GM21526 (cell line): Measurements from ENCODE around the gene SLC2A9.
"Not testable (repeated sequence)": the region's sequence is repeated elsewhere in the genome, so short reads cannot be mapped to it uniquely, and the experiment has no call there.

ENCODE experiments used
- ATAC-seq: cut with Tn5 transposase; IDR thresholded peaks from one replicate; pipeline ENCODE4 v1.9.1; 2021; ENCODE audit warnings: moderate library complexity; ENCODE audit not compliant: unreplicated experiment, low FRiP score

SLC2A9 gene

DNA sequence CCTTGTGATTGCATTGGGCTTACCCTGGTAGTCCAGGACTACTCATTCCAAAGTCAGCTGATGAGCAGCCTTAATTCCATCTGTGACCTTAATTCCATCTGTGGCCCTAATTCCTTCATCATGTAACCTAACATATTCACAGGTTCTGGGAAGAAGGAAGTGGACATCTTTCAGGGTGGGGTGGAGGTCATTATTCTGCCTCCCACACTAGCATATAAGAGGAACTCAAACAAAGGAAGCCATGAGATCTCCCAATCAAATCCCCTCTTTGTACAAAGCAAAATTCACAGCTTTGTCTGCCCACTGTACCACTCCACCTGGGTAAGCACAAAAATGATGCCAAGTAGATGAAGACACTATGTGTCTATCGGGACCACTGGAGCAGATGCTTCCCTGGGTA, 87.3 kb downstream of the SLC2A9 start:
- ATAC-seq: no peak

DNA sequence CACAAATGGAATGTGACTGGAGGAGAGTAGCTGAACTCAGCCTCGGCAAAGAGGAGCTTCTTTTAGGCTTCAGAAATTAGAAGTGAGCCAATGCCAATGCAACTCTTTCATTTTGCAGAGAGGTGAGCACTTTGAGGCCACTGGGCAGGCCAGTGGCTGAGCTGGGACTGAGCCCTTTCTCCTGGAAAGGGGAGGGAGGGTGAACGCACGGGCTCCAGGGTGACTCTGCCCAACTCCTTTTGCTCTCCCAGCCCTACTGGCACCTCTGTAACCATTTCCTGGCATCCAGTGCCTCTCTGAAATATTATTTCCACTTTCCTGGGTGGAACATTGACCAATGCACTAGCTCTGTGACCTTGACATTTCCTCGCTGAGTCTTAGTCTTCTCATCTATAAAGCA, 88.1 kb downstream of the SLC2A9 start:
- no peak for ATAC-seq

DNA sequence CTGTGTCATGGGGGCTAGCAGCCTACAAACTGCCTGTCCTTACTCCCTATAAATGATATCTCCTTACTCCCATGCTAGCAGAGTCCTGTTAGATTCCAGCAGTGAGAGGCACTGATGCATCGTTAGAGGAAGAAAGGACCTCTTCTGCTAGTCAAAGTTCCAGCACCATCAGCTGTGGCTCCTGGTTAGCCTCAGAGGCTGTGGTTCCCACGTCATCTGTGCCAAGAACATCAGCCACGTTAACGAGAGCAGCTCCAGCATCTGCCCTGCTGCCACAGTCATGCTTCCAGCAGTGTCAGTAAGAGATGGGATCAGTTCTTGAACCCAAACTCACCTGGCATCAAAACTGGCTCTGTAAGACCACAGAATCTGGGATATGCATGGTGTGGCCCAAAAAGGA, 88.5 kb downstream of the SLC2A9 start:
- ATAC-seq: no peak

DNA sequence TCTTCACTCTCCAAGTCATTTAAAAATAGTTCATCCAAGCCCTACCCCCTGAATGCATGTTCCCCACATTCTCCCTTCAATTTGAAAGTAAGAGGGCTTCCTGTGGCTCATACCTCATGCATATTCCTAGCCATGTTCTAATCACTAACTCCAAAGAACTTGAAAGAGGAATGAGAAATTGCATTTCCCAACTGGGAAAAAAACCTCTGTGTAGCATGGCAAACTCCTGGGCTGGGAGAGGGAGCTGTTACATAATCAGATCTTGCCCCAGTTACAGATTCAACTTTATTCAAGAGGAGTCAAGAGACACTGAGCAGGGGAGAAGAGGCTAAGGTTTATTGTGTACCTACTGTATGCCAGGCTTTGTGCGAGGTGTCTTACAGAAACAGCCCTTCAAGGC, 90.2 kb downstream of the SLC2A9 start:
- ATAC-seq: no peak

DNA sequence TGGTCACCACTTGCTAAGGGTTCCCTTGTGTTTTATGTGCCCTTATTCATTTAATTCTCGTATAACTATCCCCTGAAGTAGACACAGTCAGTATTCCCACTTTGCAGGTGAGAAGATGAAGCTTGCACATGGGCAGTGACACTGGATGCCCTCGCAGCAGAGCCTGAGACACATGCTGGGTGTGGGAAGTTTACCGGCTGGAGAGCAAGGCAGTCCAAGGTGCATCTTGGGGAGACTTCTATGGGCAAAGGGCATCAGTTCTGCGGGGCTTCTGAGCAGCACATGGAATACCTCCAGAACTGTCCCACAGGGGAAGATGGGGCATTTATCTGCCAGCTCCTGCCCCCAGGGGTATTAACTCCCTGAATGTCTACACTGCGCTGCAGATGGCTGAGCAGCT, 92.2 kb downstream of the SLC2A9 start:
- no peak for ATAC-seq

DNA sequence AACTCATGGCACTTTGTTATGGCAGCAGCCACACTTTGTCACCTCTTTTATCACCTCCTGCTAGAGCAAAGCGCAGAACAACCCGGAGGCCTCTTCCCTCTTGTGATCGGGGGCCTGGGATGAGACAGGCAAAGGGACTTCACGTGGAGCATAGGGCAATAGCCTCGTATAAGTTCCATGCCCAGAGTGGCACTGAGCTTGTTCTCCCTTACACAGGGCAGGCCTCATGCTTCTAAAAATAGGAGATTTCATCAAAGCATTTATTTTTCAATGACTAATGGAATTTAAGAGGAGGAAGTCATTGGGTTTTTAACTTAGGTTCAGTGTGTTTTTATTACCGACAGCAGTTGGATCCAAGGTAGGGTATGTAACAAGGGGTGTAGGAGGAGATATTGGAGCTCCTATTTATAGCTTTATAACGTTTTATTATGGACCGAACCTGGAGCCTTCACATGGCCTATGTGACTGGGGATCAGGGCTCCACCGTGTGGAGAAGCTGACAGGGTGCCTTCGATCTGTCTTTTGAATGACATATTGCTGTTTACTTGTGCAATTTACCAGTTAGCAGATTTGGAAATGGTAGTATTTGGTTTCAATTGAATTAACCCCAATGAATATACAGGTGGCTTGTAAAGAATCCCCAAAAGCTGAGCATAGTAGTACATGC, 93.8 kb downstream of the SLC2A9 start:
- ATAC-seq: no peak

DNA sequence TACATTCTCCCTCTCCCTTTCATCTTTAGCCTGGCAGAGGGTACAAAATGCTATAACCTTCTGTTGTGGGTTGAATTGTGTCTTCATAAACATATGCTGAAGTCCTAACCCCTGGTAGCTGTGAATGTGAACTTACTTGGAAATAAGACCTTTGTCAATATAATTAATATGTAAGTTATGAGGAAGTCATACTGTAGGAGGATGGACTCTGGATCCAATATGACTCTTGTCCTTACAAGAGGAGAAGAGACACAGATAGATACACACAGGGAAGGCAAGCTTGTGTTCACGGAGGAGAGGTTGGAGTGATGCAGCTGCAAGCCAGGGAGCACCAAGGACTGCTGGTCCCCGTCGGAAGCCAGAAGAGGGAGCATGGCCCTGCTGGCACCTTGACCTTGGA, 94.7 kb downstream of the SLC2A9 start:
- no peak for ATAC-seq

DNA sequence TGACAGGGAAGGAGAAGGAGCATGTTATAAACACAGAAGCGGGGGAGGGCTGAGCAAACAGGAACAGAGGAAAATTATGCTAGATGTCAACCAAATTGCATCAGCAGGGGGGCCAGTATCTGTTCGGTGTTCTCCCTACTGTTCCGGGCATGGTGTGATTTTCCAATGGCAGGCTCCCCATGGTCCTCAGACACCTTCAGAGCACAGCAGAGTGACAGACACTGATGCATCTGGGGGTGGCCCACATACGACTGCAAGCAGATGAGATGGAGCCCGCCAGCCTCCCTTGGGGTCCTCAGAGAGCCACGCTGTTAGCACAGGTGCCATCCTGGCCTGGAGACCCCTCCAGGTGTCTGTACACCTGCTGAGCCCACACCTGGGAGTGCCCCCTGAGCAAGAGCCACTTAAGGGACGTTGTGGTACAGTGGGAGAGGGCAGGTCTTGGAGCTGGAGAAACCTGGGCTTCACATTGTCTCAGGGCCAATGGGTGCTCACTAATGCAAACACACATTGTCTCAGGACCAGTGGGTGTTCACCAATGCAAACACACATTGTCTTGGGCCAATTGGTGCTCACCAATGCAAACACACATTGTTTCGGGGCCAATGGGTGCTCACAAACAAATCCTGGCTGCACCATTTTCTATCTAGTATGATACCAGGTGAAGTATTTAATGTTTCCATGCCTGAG, 95.4 kb downstream of the SLC2A9 start:
- ATAC-seq: no peak

DNA sequence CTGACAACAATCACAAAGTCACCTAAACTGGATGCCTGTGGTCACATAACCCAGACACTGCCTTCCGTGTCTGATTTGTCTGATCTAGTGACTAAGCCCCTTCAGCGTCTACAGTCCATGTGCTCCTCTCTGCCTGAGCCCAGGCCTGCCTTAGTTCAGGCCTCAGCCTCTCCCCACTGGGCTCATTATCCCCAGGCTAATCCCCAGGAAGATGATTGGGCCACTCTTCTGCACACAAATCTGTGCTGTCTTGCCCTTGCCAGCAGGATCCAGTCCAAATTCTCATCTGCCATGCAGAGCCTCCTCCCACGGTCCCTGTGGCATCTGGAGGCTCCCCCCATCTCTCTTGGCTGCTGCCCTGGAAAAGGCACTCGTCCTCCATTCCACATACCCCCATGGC, 96.5 kb downstream of the SLC2A9 start:
- ATAC-seq: no peak

DNA sequence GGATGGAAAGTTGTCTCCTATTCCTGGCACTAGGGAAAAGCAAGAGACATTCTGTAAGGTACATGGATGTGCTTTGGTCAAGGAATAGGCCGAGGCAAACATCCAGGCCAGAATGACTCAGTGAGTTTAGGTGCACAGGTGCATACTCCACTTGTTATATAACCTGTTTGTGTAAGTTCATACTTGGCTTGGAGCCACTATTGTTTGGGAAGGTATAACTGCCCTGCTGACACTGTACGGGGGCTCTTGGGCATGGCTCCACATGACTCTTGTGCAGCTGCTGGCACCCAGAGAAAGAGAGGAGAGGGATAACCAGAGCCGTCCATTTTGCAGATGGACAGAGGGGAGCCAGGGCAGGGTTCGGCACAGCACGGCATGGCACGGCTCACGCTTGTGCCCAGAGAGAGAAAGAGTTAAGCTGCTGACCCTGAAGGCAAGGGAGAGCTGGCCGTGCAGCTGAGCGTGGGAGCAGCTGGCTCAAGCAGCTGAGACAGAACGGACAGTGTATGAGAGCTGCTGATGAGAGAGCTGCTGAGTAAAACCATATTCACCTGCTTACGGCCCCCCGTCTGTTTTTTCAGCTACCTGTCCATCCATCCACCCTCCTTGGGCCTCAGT, 98.0 kb downstream of the SLC2A9 start:
- ATAC-seq: no peak

DNA sequence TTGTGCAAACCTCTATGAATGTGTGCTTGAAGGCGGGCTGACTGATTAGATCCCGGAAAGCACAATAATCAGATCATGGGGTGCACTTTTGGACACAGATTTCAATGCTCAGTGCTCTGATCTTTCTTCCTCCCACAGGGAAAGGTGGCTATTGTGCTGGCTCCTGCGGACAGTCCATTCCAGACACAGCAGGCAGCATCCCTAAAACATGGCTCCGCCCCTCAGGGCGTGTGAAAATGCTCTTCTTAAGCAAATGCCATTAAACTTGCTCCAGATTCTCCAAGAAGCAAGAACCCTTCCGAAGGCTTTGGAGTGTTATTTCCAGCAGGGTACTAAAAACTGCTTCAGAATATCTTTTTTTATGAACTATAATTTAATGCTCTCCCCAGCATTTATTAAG, 100.0 kb downstream of the SLC2A9 start:
- ATAC-seq: no peak

DNA sequence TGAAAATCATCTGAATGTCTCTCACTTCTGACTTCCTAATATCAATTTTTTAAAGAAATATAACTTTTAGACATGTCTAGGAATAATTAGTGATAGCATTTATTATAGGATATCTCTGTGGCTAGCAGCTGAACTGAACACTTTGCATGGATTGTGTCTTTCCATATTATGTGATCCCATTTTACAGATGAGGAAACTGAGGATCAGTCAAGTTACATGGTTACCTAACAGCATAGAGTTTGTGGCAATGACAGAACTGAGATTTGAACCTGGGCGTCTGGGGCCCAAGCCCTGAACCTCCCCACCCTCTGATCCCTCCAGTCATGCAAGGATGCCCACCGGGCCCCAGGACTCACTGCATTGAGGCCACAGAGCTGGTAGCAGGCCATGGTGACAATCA, 101.3 kb downstream of the SLC2A9 start:
- no peak for ATAC-seq

DNA sequence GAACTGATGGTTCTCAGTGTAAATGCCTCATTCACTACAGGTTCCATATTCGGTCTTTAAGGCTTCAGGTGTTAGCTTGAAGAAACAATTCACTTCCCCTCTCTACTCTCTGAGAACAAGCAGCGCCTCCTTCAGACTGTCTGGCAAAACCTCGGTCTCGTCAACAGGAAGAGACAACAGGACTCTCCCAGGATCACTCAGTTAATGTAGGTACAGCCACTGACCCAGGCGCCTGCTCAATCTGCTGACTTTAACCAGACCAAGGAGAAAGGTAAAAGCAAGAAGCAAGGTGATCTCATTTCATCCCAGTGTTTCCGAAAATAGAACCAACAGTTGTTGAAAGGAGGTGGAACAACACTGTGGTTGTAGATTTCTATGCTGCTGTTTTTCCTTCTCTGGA, 102.2 kb downstream of the SLC2A9 start:
- ATAC-seq: no peak

DNA sequence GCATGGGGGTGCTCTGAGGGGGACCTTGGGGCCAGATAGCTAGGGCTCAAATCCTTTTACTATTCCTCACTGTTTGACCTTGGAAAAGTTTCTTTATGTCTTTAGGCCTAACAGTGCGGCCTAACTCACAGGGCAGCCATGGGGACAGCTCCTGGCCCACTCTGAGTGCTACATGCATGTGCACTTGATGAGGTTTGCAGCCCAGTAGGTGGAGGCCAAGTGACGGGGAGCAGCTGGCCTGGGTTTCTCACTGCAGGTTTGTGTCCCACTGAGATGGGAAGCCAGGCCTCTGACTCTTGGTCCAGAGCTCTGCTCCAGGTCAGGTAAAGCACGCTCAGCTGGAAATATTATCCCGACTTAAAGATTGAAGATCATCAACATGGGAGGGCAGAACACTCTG, 102.8 kb downstream of the SLC2A9 start:
- ATAC-seq: no peak

DNA sequence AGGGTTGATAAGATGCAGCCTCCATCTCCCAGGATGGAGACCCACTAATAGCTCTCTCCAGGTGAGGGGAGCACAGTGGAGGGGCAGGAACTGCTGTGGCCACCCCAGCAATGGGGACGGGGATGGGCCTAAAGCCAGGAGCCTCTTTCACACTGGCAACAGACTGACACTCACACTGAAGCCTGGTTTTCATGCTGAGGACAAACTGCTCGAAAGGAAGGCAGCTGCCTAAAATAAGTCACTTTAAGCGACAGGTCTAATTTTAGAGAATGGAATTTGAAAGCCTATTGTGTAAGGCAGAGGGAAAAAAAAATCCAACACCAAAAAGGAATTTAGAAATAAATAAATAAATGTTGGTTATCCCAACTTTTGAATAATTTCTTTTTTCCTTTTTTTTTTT, 104.4 kb downstream of the SLC2A9 start:
- no peak for ATAC-seq

DNA sequence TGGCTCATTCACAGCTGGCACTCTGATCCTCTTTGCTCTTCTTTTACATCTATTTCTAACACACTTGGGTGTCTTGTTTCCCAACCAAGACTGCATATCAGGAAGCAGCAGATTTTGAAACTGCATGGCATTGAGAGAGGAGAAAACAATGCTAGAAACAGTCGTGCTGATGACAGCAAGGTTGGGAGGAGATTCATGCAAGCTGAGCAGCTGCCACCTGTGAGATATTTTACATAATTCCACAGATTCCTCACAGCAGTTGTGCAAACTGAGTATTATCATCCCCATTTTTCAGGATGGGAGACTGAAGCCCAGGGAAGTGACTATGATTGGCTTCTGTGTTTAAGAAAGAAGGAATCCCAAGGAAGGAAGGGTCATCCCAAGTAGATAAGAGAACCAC, 105.0 kb downstream of the SLC2A9 start:
- no peak for ATAC-seq

DNA sequence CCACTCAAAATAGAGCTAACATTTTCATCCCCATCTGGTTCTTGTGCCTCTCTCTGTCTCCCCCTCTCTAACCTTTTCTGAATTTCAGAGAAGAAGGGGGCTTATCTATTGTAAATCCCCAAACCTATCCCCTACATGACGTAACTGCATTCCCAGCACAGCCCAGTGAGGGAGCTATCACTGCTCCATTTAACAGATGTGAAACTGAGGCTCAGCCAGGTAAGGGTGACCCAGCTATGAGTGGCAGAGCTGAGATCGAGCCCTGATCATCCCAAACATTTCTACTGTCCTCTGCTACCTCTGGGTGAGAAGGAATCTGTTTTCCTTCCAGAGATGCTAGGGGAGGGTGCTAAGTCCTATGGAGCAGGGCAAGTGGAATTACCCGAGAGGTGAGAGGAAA, 107.5 kb downstream of the SLC2A9 start:
- no peak for ATAC-seq

DNA sequence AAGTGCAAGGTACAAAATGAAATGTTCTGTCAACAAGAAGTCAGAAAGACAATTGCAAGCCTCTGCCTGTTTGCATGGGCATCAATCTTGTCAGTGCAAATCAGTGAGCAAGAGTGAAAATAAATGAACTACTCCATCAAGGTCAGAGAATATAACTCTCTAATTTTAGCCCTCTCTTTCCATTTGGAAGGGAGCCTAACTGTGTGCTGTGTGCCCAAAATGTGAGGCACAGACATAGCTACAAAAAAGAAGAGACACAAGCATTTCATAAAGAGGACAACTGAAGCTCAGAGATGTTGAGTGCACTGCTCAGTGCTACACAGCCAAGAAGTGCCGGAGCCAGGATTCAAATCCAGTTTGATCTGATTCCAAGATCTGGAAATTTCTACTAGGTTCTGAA, 114.3 kb downstream of the SLC2A9 start:
- no peak for ATAC-seq

DNA sequence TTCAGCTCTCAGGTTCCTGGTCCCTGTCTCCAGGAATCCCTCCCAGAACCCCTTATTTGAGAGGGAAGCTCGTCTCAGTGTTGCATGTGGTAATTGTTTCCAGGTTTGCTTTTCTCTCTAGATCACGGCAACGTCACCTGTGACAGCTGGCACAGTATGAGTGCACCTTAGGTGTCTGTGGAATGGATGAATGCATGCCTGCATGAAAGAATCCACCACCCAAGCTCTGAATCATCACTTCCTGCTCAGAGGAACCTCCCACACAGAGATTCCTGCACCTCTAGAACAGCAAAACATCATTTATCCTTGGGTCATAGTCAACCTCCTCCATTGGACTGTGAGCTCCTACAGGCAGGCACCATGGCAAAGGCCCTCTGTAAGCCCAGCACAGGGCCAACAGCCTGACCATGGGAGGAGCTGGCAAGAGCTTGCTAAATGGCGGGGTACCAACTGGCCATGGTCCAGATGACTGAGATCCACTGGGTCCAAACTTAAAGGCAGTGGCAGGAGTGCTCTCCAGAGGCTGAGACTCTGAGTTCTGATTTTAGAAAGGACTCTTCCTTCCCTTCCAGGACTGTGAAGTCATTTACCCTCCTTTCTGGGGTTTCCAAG, 116.2 kb downstream of the SLC2A9 start:
- ATAC-seq: no peak

DNA sequence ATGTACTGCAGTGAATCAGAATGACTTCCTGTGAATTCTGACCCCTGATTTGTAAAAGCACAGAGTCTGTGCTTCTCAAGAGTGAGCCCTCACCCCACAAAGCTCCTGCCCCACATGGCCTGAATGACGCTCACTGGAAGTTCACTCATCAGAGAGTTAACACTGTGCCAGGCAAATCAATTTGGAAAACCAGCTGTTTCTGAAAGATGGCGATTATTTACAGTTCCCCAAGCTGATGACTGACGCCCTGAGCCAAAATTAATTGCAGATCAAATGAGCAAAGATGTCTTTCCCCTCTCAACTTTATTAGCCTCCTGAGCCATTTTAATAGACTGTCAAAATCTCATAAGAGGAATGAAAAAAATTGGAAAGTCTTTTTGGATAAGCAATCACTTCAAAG, 118.0 kb downstream of the SLC2A9 start:
- no peak for ATAC-seq

DNA sequence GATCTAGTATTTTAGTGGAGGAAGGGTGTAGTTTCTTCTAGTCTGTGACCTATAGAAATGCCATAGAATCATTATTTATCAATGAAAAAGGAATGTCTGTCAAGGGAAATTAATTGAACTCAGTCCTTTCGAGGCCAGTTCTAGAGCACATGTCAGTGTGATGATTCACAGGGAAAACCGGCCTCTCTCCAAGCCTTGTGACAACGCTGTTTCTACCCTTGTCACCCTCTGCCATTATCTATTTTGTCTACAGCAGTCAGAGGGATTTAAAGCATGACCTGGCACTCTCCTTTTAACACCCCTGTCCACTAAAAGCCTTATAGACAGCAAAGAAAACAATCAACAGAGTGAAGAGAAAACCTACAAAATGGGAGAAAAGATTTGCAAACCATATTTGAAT, 120.0 kb downstream of the SLC2A9 start:
- no peak for ATAC-seq

DNA sequence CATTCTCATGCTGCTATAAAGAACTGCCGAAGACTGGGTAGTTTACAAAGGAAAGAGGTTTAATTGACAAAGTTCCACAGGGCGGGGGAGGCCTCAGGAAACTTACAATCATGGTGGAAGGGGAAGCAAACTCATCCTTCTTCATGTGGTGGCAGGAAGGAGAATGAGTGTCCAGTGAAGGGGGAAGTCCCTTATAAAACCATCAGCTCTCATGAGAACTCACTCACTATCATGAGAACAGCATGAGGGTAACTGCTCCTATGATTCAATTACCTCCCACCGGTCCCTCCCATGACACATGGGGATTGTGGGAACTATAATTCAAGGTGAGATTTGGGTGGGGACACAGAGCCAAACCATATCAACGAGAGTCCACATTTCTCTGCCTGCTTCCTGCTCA, 120.7 kb downstream of the SLC2A9 start:
- not testable (repeated sequence) for ATAC-seq
